IMR-90 (cell line): ENCODE results near the gene STOML2. TPM values are rescaled to one million over a fixed set of nuclear protein-coding genes. Genes with fewer than 3 reads are reported as not detected.

Source experiments
- ATAC-seq: fragments of 200-7000 bp; cut with Tn5 transposase; 2 replicates; pipeline ENCODE4 v1.9.1; 2020; ENCODE audit warnings: low read depth, mild to moderate bottlenecking, moderate library complexity
- BruUV-seq: library from RNA; stranded (reverse); fragments of 400-500 nt; replicated peaks from 2 replicates; lab custom pipeline; 2021; lab: Mats Ljungman, UMichigan
- CTCF ChIA-PET: fragments of 300-600 bp; formaldehyde crosslinking; extraction: SDS; loops from one replicate; lab custom pipeline; 2021; ENCODE audit warnings: antibody characterized with exemption; lab: Yijun Ruan, JAX
- POLR2A ChIA-PET: fragments of 300-600 bp; sonication (Branson Sonifier 250); formaldehyde crosslinking; loops from one replicate; lab custom pipeline; 2022; ENCODE audit warnings: antibody characterized with exemption; ENCODE audit not compliant: unreplicated experiment; lab: Charles Lee
- DNase-seq: peaks from one replicate; pipeline ENCODE4 v3.0.0; 2013
- H2AFZ ChIP-seq: replicated peaks from 2 replicates; pipeline ENCODE3; 2013; ENCODE audit warnings: low read length, mild to moderate bottlenecking; ENCODE audit not compliant: poor library complexity
- H2AK5ac ChIP-seq: 2 replicates; pipeline ENCODE4 v1.6.1; 2013; ENCODE audit warnings: low read depth, low read length, inconsistent platforms
- H2AK9ac ChIP-seq: replicated peaks from 2 replicates; pipeline ENCODE3; 2013; ENCODE audit warnings: mild to moderate bottlenecking, low read depth, low read length, moderate library complexity; ENCODE audit not compliant: poor library complexity
- H2BK120ac ChIP-seq: 2 replicates; pipeline ENCODE4 v1.6.1; 2013; ENCODE audit warnings: low read depth, low read length, inconsistent platforms
- H2BK15ac ChIP-seq: 3 replicates; pipeline ENCODE4 v1.6.1; 2013; ENCODE audit warnings: low read depth, low read length, inconsistent platforms
- H2BK20ac ChIP-seq: 2 replicates; pipeline ENCODE4 v1.6.1; 2013; ENCODE audit warnings: low read depth, mild to moderate bottlenecking, inconsistent platforms, low read length, moderate library complexity
- H2BK5ac ChIP-seq: 2 replicates; pipeline ENCODE4 v1.6.1; 2013; ENCODE audit warnings: mild to moderate bottlenecking, low read depth, low read length, inconsistent platforms; ENCODE audit not compliant: poor library complexity, severe bottlenecking
- H3K14ac ChIP-seq: replicated peaks from 2 replicates; pipeline ENCODE4 v1.6.1; 2013; ENCODE audit warnings: low read depth, low read length, inconsistent platforms
- H3K18ac ChIP-seq: 2 replicates; pipeline ENCODE4 v1.6.1; 2013; ENCODE audit warnings: low read depth, low read length, control low read depth
- H3K23ac ChIP-seq: 2 replicates; pipeline ENCODE4 v1.6.1; 2013; ENCODE audit warnings: low read depth, low read length, inconsistent platforms
- H3K27ac ChIP-seq: 2 replicates; pipeline ENCODE4 v1.5.1; 2013; ENCODE audit warnings: mild to moderate bottlenecking, control low read depth, low read length; ENCODE audit not compliant: insufficient read depth
- H3K27me3 ChIP-seq: 2 replicates; pipeline ENCODE4 v1.6.1; 2013; ENCODE audit warnings: low read length; ENCODE audit not compliant: control insufficient read depth, insufficient read depth
- H3K36me3 ChIP-seq: 2 replicates; pipeline ENCODE4 v1.6.1; 2013; ENCODE audit warnings: low read length, mixed read lengths; ENCODE audit not compliant: control insufficient read depth, insufficient read depth
- H3K4ac ChIP-seq: 2 replicates; pipeline ENCODE4 v1.6.1; 2013; ENCODE audit warnings: low read depth, low read length, inconsistent platforms
- H3K4me1 ChIP-seq: 2 replicates; pipeline ENCODE4 v1.6.1; 2013; ENCODE audit warnings: low read length, mixed read lengths; ENCODE audit not compliant: control insufficient read depth, insufficient read depth
- H3K4me2 ChIP-seq: 2 replicates; pipeline ENCODE4 v1.6.1; 2013; ENCODE audit warnings: low read depth, mild to moderate bottlenecking, control low read depth, low read length, moderate library complexity
- H3K4me3 ChIP-seq: 2 replicates; pipeline ENCODE4 v1.5.1; 2013; ENCODE audit warnings: low read depth, mild to moderate bottlenecking, control low read depth, low read length, moderate library complexity; ENCODE audit not compliant: insufficient read depth
- H3K56ac ChIP-seq: 2 replicates; pipeline ENCODE4 v1.6.1; 2013; ENCODE audit warnings: low read length, inconsistent platforms; ENCODE audit not compliant: insufficient read depth; ENCODE audit errors: extremely low read depth
- H3K79me1 ChIP-seq, 2 experiments: 2 replicates each; pipeline ENCODE4 v1.6.1; 2013; ENCODE audit warnings: low read length in 2 of 2, inconsistent platforms in 1 of 2, low read depth in 1 of 2
- H3K9ac ChIP-seq: 2 replicates; pipeline ENCODE4 v1.6.1; 2013; ENCODE audit warnings: low read depth, low read length, control low read depth
- H3K9me1 ChIP-seq: 2 replicates; pipeline ENCODE4 v1.6.1; 2013; ENCODE audit warnings: low read length, inconsistent platforms; ENCODE audit not compliant: insufficient read depth
- H3K9me3 ChIP-seq: 2 replicates; pipeline ENCODE4 v1.6.1; 2013; ENCODE audit warnings: low read length; ENCODE audit not compliant: control insufficient read depth, insufficient read depth
- H4K20me1 ChIP-seq: 2 replicates; pipeline ENCODE4 v1.6.1; 2013; ENCODE audit warnings: low read length, inconsistent platforms; ENCODE audit not compliant: insufficient read depth
- H4K5ac ChIP-seq: 2 replicates; pipeline ENCODE4 v1.6.1; 2013; ENCODE audit warnings: mild to moderate bottlenecking, low read depth, low read length, control low read depth
- H4K8ac ChIP-seq, 2 experiments: 2 replicates each; pipeline ENCODE4 v1.6.1; 2013; ENCODE audit warnings: low read depth in 2 of 2, low read length in 2 of 2, control low read depth in 1 of 2, inconsistent platforms in 1 of 2
- H4K91ac ChIP-seq: 2 replicates; pipeline ENCODE4 v1.6.1; 2013; ENCODE audit warnings: low read depth, low read length, inconsistent platforms; ENCODE audit not compliant: insufficient read depth
- BHLHE40 ChIP-seq: fragments of 150-350 bp; IDR thresholded peaks from 2 replicates; pipeline ENCODE4 v1.6.1; 2016; ENCODE audit warnings: mild to moderate bottlenecking, low read depth, low read length
- CEBPB ChIP-seq: IDR thresholded peaks from 2 replicates; pipeline ENCODE4 v1.6.1; 2012; ENCODE audit warnings: low read depth, low read length, improper control_type of control experiment
- CHD1 ChIP-seq: IDR thresholded peaks from 2 replicates; pipeline ENCODE4 v1.6.1; 2012; ENCODE audit warnings: low read depth, low read length, improper control_type of control experiment
- ELK1 ChIP-seq: fragments of 150-350 bp; IDR thresholded peaks from 2 replicates; pipeline ENCODE4 v1.6.1; 2016; ENCODE audit warnings: low read depth, mild to moderate bottlenecking, low read length, moderate library complexity, borderline replicate concordance
- MAFK ChIP-seq: IDR thresholded peaks from 2 replicates; pipeline ENCODE4 v1.6.1; 2012; ENCODE audit warnings: low read depth, low read length, improper control_type of control experiment
- MXI1 ChIP-seq: IDR thresholded peaks from 2 replicates; pipeline ENCODE4 v1.6.1; 2012; ENCODE audit warnings: low read depth, mild to moderate bottlenecking, low read length, moderate library complexity, borderline replicate concordance
- POLR2A ChIP-seq: IDR thresholded peaks from 2 replicates; pipeline ENCODE4 v1.6.1; 2012; ENCODE audit warnings: mild to moderate bottlenecking, low read depth, low read length
- RAD21 ChIP-seq: IDR thresholded peaks from 2 replicates; pipeline ENCODE4 v1.6.1; 2012; ENCODE audit warnings: low read length, improper control_type of control experiment
- RCOR1 ChIP-seq: IDR thresholded peaks from 2 replicates; pipeline ENCODE4 v1.6.1; 2012; ENCODE audit warnings: mild to moderate bottlenecking, low read length, improper control_type of control experiment; ENCODE audit not compliant: insufficient replicate concordance
- RFX5 ChIP-seq: IDR thresholded peaks from 2 replicates; pipeline ENCODE4 v1.8.0; 2012; ENCODE audit warnings: low read depth, mild to moderate bottlenecking, low read length, moderate library complexity
- WGBS, 2 experiments: methylation state at CpG; one replicate each; pipeline versions ENCODE4 v1.1.5 to v1.1.7; 2013; ENCODE audit warnings: missing lambda C conversion rate in 2 of 2; ENCODE audit not compliant: insufficient read length in 1 of 2; ENCODE audit errors: extremely low coverage in 2 of 2; 5-methylcytosine and 5-hydroxymethylcytosine counted together
- dilution Hi-C: fragments of 300-500 bp; cut with HindIII; formaldehyde crosslinking; loops from one replicate; pipeline ENCODE4 v1.14.3; 2018; ENCODE audit warnings: low sequenced_read_pairs; ENCODE audit not compliant: unreplicated experiment
- in situ Hi-C: fragments of 300-500 bp; cut with MboI; formaldehyde crosslinking; loops from 3 replicates; pipeline ENCODE4 v1.14.3; 2019; ENCODE audit warnings: low sequenced_read_pairs, inconsistent platforms, mixed read lengths
- intact Hi-C: fragments of 100-400 bp; cut with micrococcal nuclease; formaldehyde crosslinking; loops from 2 replicates; pipeline ENCODE4 v1.10.0; 2022
- polyA plus RNA-seq, 3 experiments: library from polyadenylated mRNA; depleted of rRNA; stranded (reverse); fragments of >200 nt; gene quantifications; 2 replicates each; pipeline ENCODE4 v1.2.3, GENCODE V29; 2012; ENCODE audit warnings: low replicate concordance in 1 of 3
- total RNA-seq: library from RNA; depleted of rRNA; stranded (reverse); fragments of >200 nt; gene quantifications from 2 replicates; pipeline ENCODE4 v1.2.3, GENCODE V29; 2012
- TF ChIP-seq, protein P1 (sequence below): conservative IDR thresholded peaks from 2 replicates; pipeline ENCODE4 v1.5.1; 2012; ENCODE audit warnings: mild to moderate bottlenecking, low read depth, low read length, improper control_type of control experiment
- TF ChIP-seq, protein P2 (sequence below): fragments of 150-350 bp; IDR thresholded peaks from 2 replicates; pipeline ENCODE4 v1.6.1; 2017; ENCODE audit warnings: mild to moderate bottlenecking, antibody characterized with exemption, low read length, low read depth

The STOML2 gene
- total and polyA plus RNA-seq, 2 of the 4 experiments (the other 2 are of a cell fraction) = 177 to 250 TPM

GRCh38 chr9:35059438-35059837 lies 43.5 kb downstream of the STOML2 start:
- no peaks in the 10 kb centered on the region for H3K9me3 ChIP-seq
- no peak overlapping the region for H4K91ac ChIP-seq
- H2AK9ac ChIP-seq = no peak overlapping the region
- no peak overlapping the region for H3K56ac ChIP-seq
- no peak for DNase-seq
- H2AFZ ChIP-seq = no peak overlapping the region
- no peak overlapping the region for H2BK20ac ChIP-seq
- no peak overlapping the region for H3K23ac ChIP-seq
- ChIA-PET POLR2A (no interaction called here), CTCF (no interaction called here)
- no peak overlapping the region for H4K8ac ChIP-seq
- no peak overlapping the region for H3K4ac ChIP-seq
- H3K18ac ChIP-seq = no peak overlapping the region
- H3K4me2 ChIP-seq = no peak overlapping the region
- H3K36me3 ChIP-seq = peaks cover 80% of the 10 kb centered on the region
- intact Hi-C loops = no loop called here
- no peaks in the 10 kb centered on the region for H3K4me1 ChIP-seq
- H3K9ac ChIP-seq = no peak overlapping the region
- H3K27ac ChIP-seq = no peak overlapping the region
- H4K20me1 ChIP-seq = peaks cover 16% of the 10 kb centered on the region; the same call in 1 of the 2 replicates
- H3K9me1 ChIP-seq = peaks cover 16% of the 10 kb centered on the region
- TF ChIP-seq, protein P1, sequence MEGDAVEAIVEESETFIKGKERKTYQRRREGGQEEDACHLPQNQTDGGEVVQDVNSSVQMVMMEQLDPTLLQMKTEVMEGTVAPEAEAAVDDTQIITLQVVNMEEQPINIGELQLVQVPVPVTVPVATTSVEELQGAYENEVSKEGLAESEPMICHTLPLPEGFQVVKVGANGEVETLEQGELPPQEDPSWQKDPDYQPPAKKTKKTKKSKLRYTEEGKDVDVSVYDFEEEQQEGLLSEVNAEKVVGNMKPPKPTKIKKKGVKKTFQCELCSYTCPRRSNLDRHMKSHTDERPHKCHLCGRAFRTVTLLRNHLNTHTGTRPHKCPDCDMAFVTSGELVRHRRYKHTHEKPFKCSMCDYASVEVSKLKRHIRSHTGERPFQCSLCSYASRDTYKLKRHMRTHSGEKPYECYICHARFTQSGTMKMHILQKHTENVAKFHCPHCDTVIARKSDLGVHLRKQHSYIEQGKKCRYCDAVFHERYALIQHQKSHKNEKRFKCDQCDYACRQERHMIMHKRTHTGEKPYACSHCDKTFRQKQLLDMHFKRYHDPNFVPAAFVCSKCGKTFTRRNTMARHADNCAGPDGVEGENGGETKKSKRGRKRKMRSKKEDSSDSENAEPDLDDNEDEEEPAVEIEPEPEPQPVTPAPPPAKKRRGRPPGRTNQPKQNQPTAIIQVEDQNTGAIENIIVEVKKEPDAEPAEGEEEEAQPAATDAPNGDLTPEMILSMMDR = no peak
- TF ChIP-seq RCOR1 = no peak
- TF ChIP-seq CHD1 = no peak
- TF ChIP-seq CEBPB = no peak
- TF ChIP-seq MXI1 = no peak
- TF ChIP-seq BHLHE40 = no peak
- no peak for TF ChIP-seq MAFK
- TF ChIP-seq RFX5 = no peak
- TF ChIP-seq RAD21 = no peak
- TF ChIP-seq, protein P2, sequence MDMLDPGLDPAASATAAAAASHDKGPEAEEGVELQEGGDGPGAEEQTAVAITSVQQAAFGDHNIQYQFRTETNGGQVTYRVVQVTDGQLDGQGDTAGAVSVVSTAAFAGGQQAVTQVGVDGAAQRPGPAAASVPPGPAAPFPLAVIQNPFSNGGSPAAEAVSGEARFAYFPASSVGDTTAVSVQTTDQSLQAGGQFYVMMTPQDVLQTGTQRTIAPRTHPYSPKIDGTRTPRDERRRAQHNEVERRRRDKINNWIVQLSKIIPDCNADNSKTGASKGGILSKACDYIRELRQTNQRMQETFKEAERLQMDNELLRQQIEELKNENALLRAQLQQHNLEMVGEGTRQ = no peak
- TF ChIP-seq POLR2A = no peak
- no peak for TF ChIP-seq ELK1
- H3K27me3 ChIP-seq = no peaks in the 10 kb centered on the region
- no peak for ATAC-seq
- no peak overlapping the region for H2BK15ac ChIP-seq
- dilution Hi-C loops = no loop called here
- H2BK5ac ChIP-seq = no peak overlapping the region
- H2BK120ac ChIP-seq = no peak overlapping the region
- 100% methylated on average over 2 of the region's 10 CpGs; no CpG with 5 or more reads in 1 of the 2 experiments for WGBS, 2 experiments
- no peak overlapping the region for H4K5ac ChIP-seq
- H3K79me1 ChIP-seq = peaks cover 51 to 54% of the 10 kb centered on the region in 2 experiments
- H3K4me3 ChIP-seq = no peak overlapping the region
- in situ Hi-C loops = no loop called here
- H2AK5ac ChIP-seq = no peak overlapping the region
- BruUV-seq = no TSS peak
- H3K14ac ChIP-seq = no peak overlapping the region
